OCI-LY7 (cell line): ENCODE results near the gene C2CD4A. TPM values are rescaled to one million over a fixed set of nuclear protein-coding genes. Genes with fewer than 3 reads are reported as not detected.

Source experiments
- BruUV-seq: library from RNA; stranded (reverse); fragments of 400-500 nt; replicated peaks from 2 replicates; lab custom pipeline; 2021; lab: Mats Ljungman, UMichigan
- CTCF ChIA-PET: fragments of 300-600 bp; sonication (Branson Sonifier 250); formaldehyde crosslinking; loops from one replicate; lab custom pipeline; 2022; ENCODE audit warnings: antibody characterized with exemption; ENCODE audit not compliant: unreplicated experiment; lab: Charles Lee
- POLR2A ChIA-PET: fragments of 300-600 bp; sonication (Branson Sonifier 250); formaldehyde crosslinking; loops from one replicate; lab custom pipeline; 2022; ENCODE audit warnings: antibody characterized with exemption; lab: Charles Lee
- DNase-seq: peaks from one replicate; pipeline ENCODE4 v3.0.0-alpha.2; 2015; ENCODE audit warnings: low spot score
- H2AFZ ChIP-seq: fragments of 200-600 bp; sonication (generic), shearing (Covaris generic); 2 replicates; pipeline ENCODE4 v1.6.1; 2014; ENCODE audit warnings: mild to moderate bottlenecking, antibody characterized with exemption, low read length, moderate library complexity
- H3K27ac ChIP-seq: fragments of 200-600 bp; sonication (generic); 2 replicates; pipeline ENCODE4 v1.5.1; 2014; ENCODE audit warnings: mixed run types, low read depth, mild to moderate bottlenecking, moderate library complexity, low read length, inconsistent platforms; ENCODE audit not compliant: poor library complexity, severe bottlenecking
- H3K36me3 ChIP-seq: fragments of 200-600 bp; sonication (generic); 2 replicates; pipeline ENCODE4 v1.6.1; 2014; ENCODE audit warnings: mild to moderate bottlenecking, antibody characterized with exemption, low read length, moderate library complexity, mixed read lengths; ENCODE audit not compliant: insufficient read depth
- H3K4me1 ChIP-seq: fragments of 200-600 bp; sonication (generic); 2 replicates; pipeline ENCODE4 v1.5.1; 2014; ENCODE audit warnings: mild to moderate bottlenecking, low read length; ENCODE audit not compliant: insufficient read depth, poor library complexity, severe bottlenecking
- H3K4me2 ChIP-seq: fragments of 200-600 bp; sonication (generic); 2 replicates; pipeline ENCODE4 v1.6.1; 2014; ENCODE audit warnings: mild to moderate bottlenecking, low read length
- H3K4me3 ChIP-seq: fragments of 200-600 bp; sonication (generic); 2 replicates; pipeline ENCODE4 v1.5.1; 2014; ENCODE audit warnings: mild to moderate bottlenecking, low read depth, low read length; ENCODE audit not compliant: poor library complexity, severe bottlenecking
- H3K79me2 ChIP-seq: fragments of 200-600 bp; sonication (generic); 2 replicates; pipeline ENCODE4 v1.6.1; 2016; ENCODE audit warnings: low read depth, mild to moderate bottlenecking, low read length, moderate library complexity, mixed read lengths; ENCODE audit not compliant: insufficient read depth
- H3K9me2 ChIP-seq: fragments of 200-600 bp; sonication (generic); 2 replicates; pipeline ENCODE4 v1.6.1; 2016; ENCODE audit warnings: mild to moderate bottlenecking, low read length, mixed read lengths; ENCODE audit not compliant: insufficient read depth
- H3K9me3 ChIP-seq: fragments of 200-600 bp; sonication (generic); 2 replicates; pipeline ENCODE4 v1.6.1; 2014; ENCODE audit warnings: mild to moderate bottlenecking, mixed run types, low read length, mixed read lengths
- H4K20me1 ChIP-seq: fragments of 200-600 bp; sonication (generic); 2 replicates; pipeline ENCODE4 v1.6.1; 2014; ENCODE audit warnings: mild to moderate bottlenecking, antibody characterized with exemption, low read length, moderate library complexity, mixed read lengths; ENCODE audit not compliant: insufficient read depth
- CTCF ChIP-seq: fragments of 200-600 bp; sonication (generic); conservative IDR thresholded peaks from 2 replicates; pipeline ENCODE4 v1.5.1; 2014; ENCODE audit warnings: mild to moderate bottlenecking, antibody characterized with exemption, low read length, moderate library complexity, mixed read lengths
- EZH2phosphoT487 ChIP-seq: fragments of 200-600 bp; sonication (generic); IDR thresholded peaks from 2 replicates; pipeline ENCODE4 v1.6.1; 2018; ENCODE audit warnings: low read depth, borderline replicate concordance, mild to moderate bottlenecking, mixed run types, antibody characterized with exemption, low read length, moderate library complexity, mixed read lengths
- intact Hi-C: fragments of 100-400 bp; cut with micrococcal nuclease; formaldehyde crosslinking; loops from one replicate; pipeline ENCODE4 v1.10.0; 2022; ENCODE audit not compliant: unreplicated experiment
- total RNA-seq, 2 experiments: library from RNA; depleted of rRNA in 1 of 2; stranded (reverse); fragments of >200 nt in 1 of 2; shearing (Covaris generic) in 1 of 2; gene quantifications; 2 replicates each; pipeline ENCODE4 v1.2.3, GENCODE V29; 2014 to 2022

The C2CD4A gene
- total RNA-seq, 2 experiments from 2014 or later: not detected

GRCh38 chr15:62090988-62091387, 24.2 kb downstream of the C2CD4A start:
- ChIA-PET POLR2A (no interaction called here), CTCF (no interaction called here)
- TF ChIP-seq EZH2phosphoT487: no peak
- no peak for TF ChIP-seq CTCF
- intact Hi-C loops: no loop called here
- H3K36me3 ChIP-seq: no peaks in the 10 kb centered on the region
- H3K9me3 ChIP-seq: no peaks in the 10 kb centered on the region
- DNase-seq: no peak
- H3K9me2 ChIP-seq: no peaks in the 10 kb centered on the region
- H2AFZ ChIP-seq: no peak overlapping the region
- H3K79me2 ChIP-seq: no peaks in the 10 kb centered on the region
- no peaks in the 10 kb centered on the region for H3K4me1 ChIP-seq
- H3K27ac ChIP-seq: no peak overlapping the region
- no peak overlapping the region for H3K4me3 ChIP-seq
- H3K4me2 ChIP-seq: no peak overlapping the region
- H4K20me1 ChIP-seq: no peaks in the 10 kb centered on the region
- no TSS peak for BruUV-seq

- no peaks in the 10 kb centered on the region for H3K4me1 ChIP-seq
- no peak overlapping the region for H3K4me2 ChIP-seq
- TF ChIP-seq EZH2phosphoT487 (no peak), CTCF (no peak)
- no peak overlapping the region for H3K27ac ChIP-seq
- H4K20me1 ChIP-seq: no peaks in the 10 kb centered on the region
- H3K9me2 ChIP-seq: no peaks in the 10 kb centered on the region
- H3K79me2 ChIP-seq: no peaks in the 10 kb centered on the region
- POLR2A ChIA-PET: no interaction called here
- intact Hi-C loops: no loop called here
- no peak overlapping the region for H2AFZ ChIP-seq
- no peaks in the 10 kb centered on the region for H3K36me3 ChIP-seq
- H3K9me3 ChIP-seq: no peaks in the 10 kb centered on the region
- no peak for DNase-seq
- BruUV-seq: no TSS peak
- CTCF ChIA-PET: no interaction called here
- no peak overlapping the region for H3K4me3 ChIP-seq
These were observed 27.0 kb downstream of the C2CD4A start for GRCh38 chr15:62093809-62094208.

GRCh38 chr15:62094388-62094787, 27.6 kb downstream of the C2CD4A start:
- intact Hi-C loops: no loop called here
- ChIA-PET CTCF (no interaction called here), POLR2A (no interaction called here)
- H3K4me3 ChIP-seq: no peak overlapping the region
- no peaks in the 10 kb centered on the region for H3K4me1 ChIP-seq
- DNase-seq: no peak
- H3K79me2 ChIP-seq: no peaks in the 10 kb centered on the region
- no peak overlapping the region for H3K27ac ChIP-seq
- H3K36me3 ChIP-seq: no peaks in the 10 kb centered on the region
- H2AFZ ChIP-seq: no peak overlapping the region
- H4K20me1 ChIP-seq: no peaks in the 10 kb centered on the region
- no TSS peak for BruUV-seq
- no peaks in the 10 kb centered on the region for H3K9me2 ChIP-seq
- H3K9me3 ChIP-seq: no peaks in the 10 kb centered on the region
- TF ChIP-seq CTCF (no peak), EZH2phosphoT487 (no peak)
- no peak overlapping the region for H3K4me2 ChIP-seq
